ENCODE measurements around the gene SZRD1.

SZRD1 gene

GRCh38 chr1:16438516-16438915, 71.5 kb downstream of the SZRD1 start:
- no peaks in the 10 kb centered on the region for H3K36me3 ChIP-seq (replicated peaks; ENCODE audit: insufficient read depth, low read length)
- no peaks in the 10 kb centered on the region for H3K9me2 ChIP-seq (replicated peaks; ENCODE audit: insufficient read depth, low read length)
- no peaks in the 10 kb centered on the region for H3K9me3 ChIP-seq (replicated peaks; ENCODE audit: insufficient read depth, low read length)
- H4K20me1 ChIP-seq (ENCODE audit: insufficient read depth, low read length), result no peaks in the 10 kb centered on the region
- peaks cover 35% of the 10 kb centered on the region for H3F3A ChIP-seq (ENCODE audit: insufficient read depth, low read length)
- H3K4me1 ChIP-seq (ENCODE audit: low read length), result peaks cover 27% of the 10 kb centered on the region
- peak; percentile 16 for DNase-seq
- H3K4me2 ChIP-seq (ENCODE audit: low read depth, low read length), result peak overlapping the region; percentile 29; the same call in 1 of the 2 replicates
- no peaks in the 10 kb centered on the region for H3K27me3 ChIP-seq (replicated peaks; ENCODE audit: insufficient read depth, low read length)
- no peak overlapping the region for H3K9ac ChIP-seq (ENCODE audit: low read length)
- H2AFZ ChIP-seq (ENCODE audit: low read length), result no peak overlapping the region
- peak overlapping the region; percentile 37; the same call in 1 of the 2 replicates for H3K27ac ChIP-seq (ENCODE audit: low read length)
- TF ChIP-seq EZH2phosphoT487 (IDR thresholded peaks at IDR 0.05; ENCODE audit: low read length) (no peak), CTCF (IDR thresholded peaks at IDR 0.05; ENCODE audit: low read length) (no peak), EZH2 (optimal IDR thresholded peaks at IDR 0.05; ENCODE audit: low read depth, low read length) (no peak)
- no peak overlapping the region for H3K4me3 ChIP-seq (ENCODE audit: low read length)
- peaks cover 23% of the 10 kb centered on the region for H3K79me2 ChIP-seq (ENCODE audit: low read length)

- no peak for TF ChIP-seq EZH2 (optimal IDR thresholded peaks at IDR 0.05; ENCODE audit: low read depth, low read length)
- TF ChIP-seq EZH2phosphoT487 (IDR thresholded peaks at IDR 0.05; ENCODE audit: low read length), result no peak
- TF ChIP-seq CTCF (IDR thresholded peaks at IDR 0.05; ENCODE audit: low read length), result no peak
- H3K4me3 ChIP-seq (ENCODE audit: low read length), result no peak overlapping the region
- no peak for DNase-seq
- no peaks in the 10 kb centered on the region for H3K27me3 ChIP-seq (replicated peaks; ENCODE audit: insufficient read depth, low read length)
- H3K4me1 ChIP-seq (ENCODE audit: low read length), result peaks cover 31% of the 10 kb centered on the region
- no peaks in the 10 kb centered on the region for H4K20me1 ChIP-seq (ENCODE audit: insufficient read depth, low read length)
- no peaks in the 10 kb centered on the region for H3K9me2 ChIP-seq (replicated peaks; ENCODE audit: insufficient read depth, low read length)
- peaks cover 25% of the 10 kb centered on the region for H3K79me2 ChIP-seq (ENCODE audit: low read length)
- H3K36me3 ChIP-seq (replicated peaks; ENCODE audit: insufficient read depth, low read length), result no peaks in the 10 kb centered on the region
- no peaks in the 10 kb centered on the region for H3K9me3 ChIP-seq (replicated peaks; ENCODE audit: insufficient read depth, low read length)
- H3K9ac ChIP-seq (ENCODE audit: low read length), result no peak overlapping the region
- peak overlapping the region; percentile 37; the same call in 1 of the 2 replicates for H3K27ac ChIP-seq (ENCODE audit: low read length)
- no peak overlapping the region for H2AFZ ChIP-seq (ENCODE audit: low read length)
- H3K4me2 ChIP-seq (ENCODE audit: low read depth, low read length), result peak overlapping the region; percentile 29; the same call in 1 of the 2 replicates
- peaks cover 39% of the 10 kb centered on the region for H3F3A ChIP-seq (ENCODE audit: insufficient read depth, low read length)
These were observed 71.9 kb downstream of the SZRD1 start for GRCh38 chr1:16438924-16439323.

DNA sequence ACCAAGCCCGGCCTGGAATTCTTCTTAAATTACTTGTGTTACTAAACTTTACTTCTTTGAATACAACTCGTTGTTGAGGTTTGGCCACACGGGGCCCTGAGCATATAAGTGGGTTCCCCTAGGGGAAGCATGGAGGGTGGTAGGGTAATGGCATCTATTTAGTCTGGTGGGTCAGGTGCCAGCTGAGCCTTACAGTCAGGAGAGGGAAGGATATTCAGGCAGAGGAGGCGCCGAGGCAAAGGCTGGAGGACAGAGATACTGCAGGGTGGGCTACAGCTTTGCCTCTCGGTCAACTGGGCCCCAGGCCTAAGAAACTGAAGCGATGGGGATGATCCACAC, 73.1 kb downstream of the SZRD1 start:
- H3K4me3 ChIP-seq (ENCODE audit: low read length), result peak overlapping the region; percentile 99
- no peak for DNase-seq
- peaks cover 40% of the 10 kb centered on the region for H3K4me1 ChIP-seq (ENCODE audit: low read length)
- peak overlapping the region; percentile 94 for H3K4me2 ChIP-seq (ENCODE audit: low read depth, low read length)
- H3K27me3 ChIP-seq (replicated peaks; ENCODE audit: insufficient read depth, low read length), result no peaks in the 10 kb centered on the region
- no peak overlapping the region; the same call in 1 of the 2 replicates for H3K27ac ChIP-seq (ENCODE audit: low read length)
- H3F3A ChIP-seq (ENCODE audit: insufficient read depth, low read length), result peaks cover 46% of the 10 kb centered on the region
- TF ChIP-seq CTCF (IDR thresholded peaks at IDR 0.05; ENCODE audit: low read length) (no peak), EZH2 (optimal IDR thresholded peaks at IDR 0.05; ENCODE audit: low read depth, low read length) (no peak), EZH2phosphoT487 (IDR thresholded peaks at IDR 0.05; ENCODE audit: low read length) (no peak)
- no peaks in the 10 kb centered on the region for H3K9me3 ChIP-seq (replicated peaks; ENCODE audit: insufficient read depth, low read length)
- H2AFZ ChIP-seq (ENCODE audit: low read length), result peak overlapping the region; percentile 99
- H3K79me2 ChIP-seq (ENCODE audit: low read length), result peaks cover 34% of the 10 kb centered on the region
- no peaks in the 10 kb centered on the region for H4K20me1 ChIP-seq (ENCODE audit: insufficient read depth, low read length)
- H3K36me3 ChIP-seq (replicated peaks; ENCODE audit: insufficient read depth, low read length), result no peaks in the 10 kb centered on the region
- H3K9me2 ChIP-seq (replicated peaks; ENCODE audit: insufficient read depth, low read length), result no peaks in the 10 kb centered on the region
- peak overlapping the region; percentile 95; the same call in 1 of the 2 replicates for H3K9ac ChIP-seq (ENCODE audit: low read length)

Data from MM.1S (cell line).